NCI-H146 (cell line): ENCODE measurements around the gene TGFBR3L.

Experiments
- DNase-seq: peaks from one replicate; lab custom pipeline; 2025; lab: John Stamatoyannopoulos, UW

Gene TGFBR3L

DNA sequence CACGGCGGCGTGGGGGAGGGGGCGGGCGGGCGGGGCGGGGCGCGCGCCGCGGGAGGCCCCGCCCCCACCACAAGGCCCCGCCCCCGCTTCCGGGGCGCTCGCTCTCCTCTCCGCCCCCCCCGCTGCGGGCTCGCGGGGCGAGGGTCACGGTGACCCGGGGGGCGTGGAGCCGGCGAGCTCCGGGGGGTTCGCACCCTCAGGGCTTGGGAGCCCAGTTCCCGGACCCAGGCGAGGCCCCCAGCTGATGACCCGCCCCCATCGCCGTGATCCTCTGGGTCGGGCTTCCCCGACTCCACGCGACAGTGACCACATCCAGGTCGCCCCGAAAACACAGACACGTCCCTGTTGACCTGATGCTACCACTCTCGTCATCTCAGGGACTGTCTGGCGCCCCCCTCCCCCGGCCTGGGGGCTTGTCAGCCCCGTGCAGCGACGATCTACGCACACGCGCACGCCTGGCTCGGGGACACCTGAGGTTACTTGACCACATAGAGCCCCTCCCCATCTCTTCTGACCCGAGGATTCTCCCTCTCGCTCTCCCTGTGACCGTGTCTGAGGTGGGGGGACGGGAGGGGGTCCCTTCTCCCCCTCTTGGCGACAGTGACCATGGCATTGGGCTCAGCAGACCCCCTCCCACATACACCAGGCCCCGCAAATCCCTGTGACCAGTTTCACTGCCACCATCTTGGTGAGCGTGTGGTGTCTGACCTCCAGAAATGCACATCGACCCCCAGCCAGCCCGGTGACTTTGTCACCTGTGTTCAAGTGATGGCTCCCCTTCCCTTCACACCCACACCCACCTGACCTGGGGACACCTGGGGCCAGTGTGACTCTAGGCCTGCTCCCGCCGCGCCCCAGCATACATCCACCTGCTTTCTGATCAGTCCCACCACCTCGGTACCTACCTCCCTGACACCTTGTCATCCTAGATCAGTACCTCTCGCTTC lies 10.3 kb upstream of the TGFBR3L start:
- no peak for DNase-seq

DNA sequence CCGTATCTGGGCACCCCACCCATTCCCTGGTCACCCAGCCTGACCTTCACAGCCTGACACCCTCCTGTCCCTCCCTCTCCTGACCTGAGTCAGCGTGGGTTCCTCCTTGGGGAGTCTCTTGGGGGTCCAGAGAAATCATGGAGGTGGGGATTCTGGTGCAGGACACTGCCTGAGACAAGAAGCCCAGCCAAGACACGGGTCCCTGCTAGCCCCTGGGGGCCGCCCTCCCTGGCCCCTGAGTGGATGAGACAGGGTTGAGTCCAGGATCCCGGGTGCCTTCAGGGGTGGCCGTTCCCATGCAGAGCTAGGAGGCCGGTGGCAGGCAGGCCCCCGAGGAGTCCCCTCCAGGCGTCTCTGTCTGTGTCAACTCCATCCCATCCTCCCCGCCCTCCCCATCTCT lies 9.4 kb upstream of the TGFBR3L start:
- no peak for DNase-seq

DNA sequence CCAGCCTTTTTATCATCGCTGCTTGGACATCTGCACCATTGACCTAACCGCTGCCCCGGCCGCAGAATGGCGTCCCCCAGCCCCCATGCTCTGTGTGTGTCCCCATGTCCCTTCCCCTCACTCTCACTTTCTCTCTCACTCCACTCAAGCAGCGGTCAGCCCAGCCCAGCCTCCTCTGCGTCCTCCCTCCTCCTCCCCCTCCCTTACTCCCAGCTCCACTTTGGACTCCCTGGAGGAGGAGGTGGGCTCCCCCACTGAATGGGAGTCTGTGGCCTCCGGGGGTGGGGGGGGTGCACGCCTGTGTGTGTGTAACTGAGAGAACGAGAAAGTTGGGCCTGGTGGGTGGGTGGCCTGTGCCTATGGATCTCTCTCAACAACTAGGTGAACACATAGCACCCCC lies 8.8 kb upstream of the TGFBR3L start:
- DNase-seq = no peak

DNA sequence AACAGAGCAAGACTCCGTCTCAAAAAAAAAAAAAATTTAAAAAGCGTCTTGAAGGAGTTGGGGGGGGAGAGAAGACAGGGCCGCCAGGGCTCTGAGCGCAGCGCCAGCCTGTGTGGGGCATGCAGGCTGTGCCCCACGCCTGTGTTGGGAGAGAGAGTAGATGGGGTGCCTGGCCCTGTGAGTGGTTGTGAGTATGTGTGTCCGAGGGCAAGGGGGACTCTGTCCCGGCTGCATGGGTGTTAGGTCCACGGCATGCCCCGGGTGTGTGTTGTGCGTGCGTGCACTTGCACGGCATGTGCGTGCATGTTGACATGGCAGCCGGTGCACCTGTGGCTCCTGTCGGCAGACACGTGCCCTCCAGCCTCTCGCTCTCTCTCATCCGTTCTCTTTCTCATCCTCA lies 7.5 kb upstream of the TGFBR3L start:
- no peak for DNase-seq

DNA sequence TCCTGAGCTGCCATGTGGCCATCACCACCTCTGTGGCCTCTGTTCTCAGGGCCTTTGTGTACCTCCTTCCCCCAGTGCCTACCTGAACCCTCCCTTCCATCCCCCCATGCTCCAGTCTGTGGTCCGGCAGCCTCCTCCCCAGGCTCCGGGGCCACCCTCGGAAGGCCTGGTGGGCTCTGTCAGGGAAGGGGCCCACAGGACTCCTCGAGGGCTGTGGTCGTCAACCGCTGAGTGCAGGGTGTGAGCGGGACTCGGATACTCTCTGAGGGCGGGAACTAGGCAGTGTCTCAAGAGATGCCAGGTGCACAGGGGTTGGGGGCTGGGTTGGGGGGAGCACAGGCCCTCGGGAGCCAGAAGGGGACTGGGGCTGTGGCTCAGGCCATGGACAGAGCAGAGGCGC lies 7.1 kb upstream of the TGFBR3L start:
- no peak for DNase-seq

DNA sequence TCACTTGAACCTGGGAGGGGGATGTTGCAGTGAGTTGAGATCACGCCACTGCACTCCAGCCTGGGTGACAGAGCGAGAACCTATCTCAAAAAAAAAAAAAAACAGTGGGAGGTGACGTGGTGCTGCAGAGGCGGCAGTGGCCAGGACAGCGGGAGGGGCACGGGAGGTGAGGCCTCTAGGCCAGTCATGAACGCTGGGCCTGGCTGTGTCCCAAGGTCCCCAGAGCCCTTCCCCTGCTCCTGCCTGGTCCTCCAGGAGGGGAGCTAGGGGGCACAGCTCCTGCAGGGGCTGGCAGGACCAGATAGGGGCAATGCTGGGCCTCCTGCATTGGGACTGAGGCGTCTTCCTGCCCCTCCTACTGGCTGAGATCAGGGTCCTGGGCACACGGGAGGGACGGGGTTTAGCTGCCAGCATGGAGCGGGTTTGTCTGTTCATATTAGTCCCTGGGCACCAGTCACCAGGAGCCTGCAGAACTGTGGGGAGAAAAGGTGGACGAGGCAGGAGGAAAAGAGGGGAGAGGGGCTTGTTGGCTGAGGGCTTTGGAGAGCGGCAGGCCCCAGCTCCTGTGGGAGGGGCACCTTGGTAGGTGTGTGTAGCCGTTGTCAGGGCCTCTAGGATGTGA lies 6.4 kb upstream of the TGFBR3L start:
- DNase-seq = no peak

DNA sequence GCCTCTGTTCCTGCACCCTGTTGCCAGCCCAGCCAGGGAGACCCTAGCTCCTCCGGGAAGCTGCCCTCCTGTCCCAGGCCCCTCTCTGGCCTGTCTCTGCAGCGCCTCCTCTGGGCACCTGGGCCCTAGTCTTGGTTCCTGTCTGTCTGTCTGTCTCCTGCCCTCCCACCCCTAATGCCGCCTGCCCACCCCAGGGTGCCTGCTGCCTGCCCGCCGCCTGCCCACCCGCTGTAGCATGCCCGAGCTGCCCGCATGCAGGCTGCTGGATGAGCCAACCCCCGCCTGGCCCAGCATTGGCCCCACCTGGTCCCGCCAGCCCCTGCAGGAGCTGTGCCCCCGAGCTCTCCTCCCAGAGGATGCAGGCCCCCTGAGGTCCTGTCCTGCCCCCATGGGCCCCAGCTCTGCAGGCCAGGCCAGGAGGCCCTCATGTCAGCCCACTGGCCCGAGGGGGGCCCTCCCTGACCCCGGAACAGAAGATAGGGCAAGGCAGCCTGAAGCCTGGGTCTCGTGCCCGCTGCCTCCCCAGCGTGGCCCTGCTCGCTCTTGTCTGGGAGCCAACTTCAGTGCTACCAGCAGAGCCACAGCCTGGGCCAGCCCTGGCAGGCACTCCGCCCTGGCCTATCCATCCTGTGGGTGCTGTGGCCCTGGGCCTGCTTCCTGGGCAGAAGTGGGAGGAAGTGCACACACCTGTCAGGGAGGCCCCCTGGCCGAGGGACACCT lies 5.7 kb upstream of the TGFBR3L start:
- DNase-seq = no peak

DNA sequence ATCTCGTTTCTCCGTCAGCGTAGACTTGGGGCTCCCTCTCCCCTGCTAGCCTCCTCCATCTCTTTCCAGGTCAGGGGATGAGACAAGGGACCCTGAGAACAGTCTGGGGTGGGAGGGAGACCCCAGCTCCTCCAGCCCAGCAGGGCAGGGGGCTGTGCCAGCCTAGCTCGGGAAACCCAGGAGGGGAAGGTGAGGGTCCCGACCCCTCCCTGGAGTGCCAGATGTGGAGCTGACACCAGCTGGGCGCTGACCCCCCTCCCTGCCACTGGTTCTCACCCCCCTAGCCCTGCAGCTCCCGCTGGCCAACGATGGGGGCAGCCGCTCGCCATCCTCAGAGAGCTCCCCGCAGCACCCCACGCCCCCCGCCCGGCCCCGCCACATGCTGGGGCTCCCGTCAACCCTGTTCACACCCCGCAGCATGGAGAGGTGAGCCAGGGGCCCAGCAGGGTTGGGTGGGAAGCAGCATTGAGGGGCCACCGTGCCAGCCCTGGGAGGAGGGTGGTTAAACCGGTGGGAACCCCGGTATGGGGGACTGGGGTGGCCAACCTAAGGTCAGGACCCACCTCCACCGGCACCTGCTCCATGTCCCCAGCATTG lies 5.1 kb upstream of the TGFBR3L start:
- DNase-seq = no peak

DNA sequence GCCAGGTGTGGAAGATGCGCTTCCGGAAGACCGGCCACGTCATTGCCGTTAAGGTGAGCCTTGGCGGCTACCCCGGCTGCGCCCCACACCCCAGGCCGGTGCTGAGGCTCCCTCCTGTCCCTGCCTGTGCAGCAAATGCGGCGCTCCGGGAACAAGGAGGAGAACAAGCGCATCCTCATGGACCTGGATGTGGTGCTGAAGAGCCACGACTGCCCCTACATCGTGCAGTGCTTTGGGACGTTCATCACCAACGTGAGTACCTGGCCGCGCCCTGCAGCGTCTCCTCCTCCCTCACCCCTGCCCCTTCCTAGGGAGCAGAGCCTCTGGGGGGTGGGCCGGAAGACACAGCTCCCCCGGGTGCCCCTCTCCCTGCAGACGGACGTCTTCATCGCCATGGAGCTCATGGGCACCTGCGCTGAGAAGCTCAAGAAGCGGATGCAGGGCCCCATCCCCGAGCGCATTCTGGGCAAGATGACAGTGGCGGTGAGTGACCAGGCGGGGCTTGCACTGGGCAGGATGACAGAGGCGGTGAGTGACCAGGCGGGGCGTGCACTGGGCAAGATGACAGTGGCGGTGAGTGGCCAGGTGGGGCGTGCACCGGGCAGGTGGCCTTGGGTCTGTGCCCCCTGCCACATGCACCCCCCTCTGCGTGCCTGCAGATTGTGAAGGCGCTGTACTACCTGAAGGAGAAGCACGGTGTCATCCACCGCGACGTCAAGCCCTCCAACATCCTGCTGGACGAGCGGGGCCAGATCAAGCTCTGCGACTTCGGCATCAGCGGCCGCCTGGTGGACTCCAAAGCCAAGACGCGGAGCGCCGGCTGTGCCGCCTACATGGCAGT lies 4.1 kb upstream of the TGFBR3L start:
- no peak for DNase-seq

DNA sequence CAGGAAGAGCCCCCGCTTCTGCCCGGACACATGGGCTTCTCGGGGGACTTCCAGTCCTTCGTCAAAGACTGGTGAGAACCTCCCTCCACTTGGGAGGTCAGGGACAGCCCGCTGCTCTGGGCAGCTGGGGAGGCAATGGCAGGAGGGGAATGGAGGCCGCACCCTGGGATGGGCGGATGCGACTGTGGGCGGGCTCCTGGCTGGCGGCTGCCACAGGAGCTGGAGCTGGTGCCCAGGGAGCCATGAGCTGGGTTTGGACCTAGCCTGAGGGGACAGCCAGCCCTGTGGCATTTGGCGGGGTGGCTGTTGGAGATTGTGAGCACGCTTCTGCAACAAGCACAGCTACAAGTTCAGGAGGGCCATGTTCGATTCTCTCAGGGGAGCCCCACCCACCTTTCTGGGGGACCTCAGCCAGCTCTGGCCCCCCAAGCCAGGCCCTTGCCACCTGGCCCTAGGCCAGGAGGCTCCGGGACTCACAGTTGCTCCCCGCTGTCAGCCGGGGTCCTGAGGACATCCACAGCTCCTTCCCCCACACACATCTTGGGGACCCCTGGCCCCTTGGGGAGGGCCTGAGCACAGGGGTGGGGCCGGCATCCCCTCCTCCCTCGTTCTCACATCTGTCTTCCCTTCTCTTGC lies 3.0 kb upstream of the TGFBR3L start:
- no peak for DNase-seq

DNA sequence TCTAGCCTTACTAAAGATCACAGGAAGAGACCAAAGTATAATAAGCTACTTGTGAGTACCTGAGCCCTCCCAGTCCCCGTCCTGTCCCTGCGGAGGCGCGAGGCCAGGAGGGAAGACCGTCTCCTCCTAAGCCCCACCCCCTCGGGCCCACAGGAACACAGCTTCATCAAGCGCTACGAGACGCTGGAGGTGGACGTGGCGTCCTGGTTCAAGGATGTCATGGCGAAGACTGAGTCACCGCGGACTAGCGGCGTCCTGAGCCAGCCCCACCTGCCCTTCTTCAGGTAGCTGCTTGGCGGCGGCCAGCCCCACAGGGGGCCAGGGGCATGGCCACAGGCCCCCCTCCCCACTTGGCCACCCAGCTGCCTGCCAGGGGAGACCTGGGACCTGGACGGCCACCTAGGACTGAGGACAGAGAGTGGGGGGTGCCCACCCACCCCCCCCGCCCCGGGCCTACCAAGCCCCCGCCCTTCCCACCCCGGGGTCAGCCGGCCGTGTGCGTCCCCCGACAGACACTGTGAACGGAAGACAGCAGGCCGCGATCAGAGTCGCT lies 2.4 kb upstream of the TGFBR3L start:
- no peak for DNase-seq

DNA sequence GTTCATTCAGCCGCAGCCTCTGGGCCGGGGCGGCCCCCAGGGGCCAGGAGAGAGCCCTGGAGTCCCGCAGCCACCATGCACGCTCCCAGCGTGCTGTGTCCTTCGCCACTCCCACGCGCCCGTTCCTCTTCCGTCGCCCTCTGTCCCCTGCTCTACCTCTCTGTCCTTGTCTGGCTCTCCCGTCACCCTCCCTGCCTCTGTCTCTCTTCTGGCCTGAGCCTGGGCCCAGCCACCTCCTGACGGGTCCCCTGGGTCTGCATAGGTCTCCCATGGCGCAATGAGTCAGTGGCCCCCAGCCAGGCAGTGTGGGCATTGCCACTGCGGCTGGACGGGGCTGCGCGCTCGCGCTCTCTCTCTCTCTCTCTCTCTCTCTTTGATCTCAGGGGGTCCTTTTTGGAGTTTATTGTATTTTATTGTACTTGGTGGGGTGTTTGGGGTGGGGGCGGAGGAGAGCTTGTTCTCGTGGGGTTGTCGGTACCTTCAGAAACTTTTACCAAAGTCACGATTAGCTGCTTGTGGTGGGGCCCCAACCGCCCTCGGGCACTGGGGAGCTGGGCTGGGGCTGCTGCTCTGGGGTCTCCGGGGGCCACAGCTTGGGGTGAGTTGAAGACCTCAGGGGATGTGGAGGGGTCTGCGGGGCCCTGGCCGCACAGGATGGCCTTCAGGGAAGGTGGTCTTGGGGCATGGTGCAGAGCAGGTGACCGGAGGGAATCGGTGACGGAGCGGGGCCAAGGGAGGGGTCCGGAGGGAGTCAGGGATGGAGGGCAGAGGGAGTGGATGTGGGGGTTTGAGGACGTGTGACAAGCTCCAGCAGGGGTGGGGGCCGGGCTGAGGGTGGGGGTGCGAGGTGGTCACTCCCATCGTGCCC lies 1.7 kb upstream of the TGFBR3L start:
- no peak for DNase-seq

DNA sequence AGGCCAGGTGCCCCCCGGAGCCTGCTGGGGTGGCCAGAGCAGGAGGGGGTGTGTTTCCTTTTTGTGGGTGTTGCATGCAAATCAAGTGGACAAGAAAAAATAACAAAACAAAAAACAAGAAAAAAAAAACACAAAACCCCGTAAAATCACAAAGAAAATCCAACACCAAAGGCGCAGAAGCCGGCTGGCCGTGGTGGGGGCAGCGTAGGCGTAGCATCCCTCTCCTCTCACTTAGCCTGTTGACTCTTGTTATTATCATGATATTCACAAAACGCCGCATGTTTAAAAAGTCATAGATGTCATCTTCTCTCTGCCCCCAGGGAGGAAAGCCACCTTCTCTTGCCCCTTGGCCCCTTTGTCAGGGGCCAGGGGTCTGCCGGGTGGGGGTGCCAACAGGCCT lies 978 bp upstream of the TGFBR3L start:
- no peak for DNase-seq

DNA sequence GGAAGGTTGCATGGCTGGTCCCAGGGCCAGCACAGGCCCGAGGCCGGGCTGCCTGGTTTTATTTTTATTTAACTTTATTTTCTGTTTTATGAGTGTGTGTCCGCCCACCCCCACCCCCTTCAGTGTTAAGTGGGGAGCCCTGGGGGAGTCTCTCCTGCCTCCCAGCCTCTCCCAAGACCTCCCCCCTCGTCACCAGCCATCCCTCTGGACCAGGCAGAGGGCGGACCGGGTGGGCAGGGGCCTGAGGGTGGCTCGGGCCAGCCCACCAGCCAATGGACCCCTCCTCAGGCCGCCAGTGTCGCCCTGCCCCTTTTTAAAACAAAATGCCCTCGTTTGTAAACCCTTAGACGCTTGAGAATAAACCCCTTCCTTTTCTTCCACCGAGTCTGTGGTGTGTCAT lies 531 bp upstream of the TGFBR3L start:
- no peak for DNase-seq

DNA sequence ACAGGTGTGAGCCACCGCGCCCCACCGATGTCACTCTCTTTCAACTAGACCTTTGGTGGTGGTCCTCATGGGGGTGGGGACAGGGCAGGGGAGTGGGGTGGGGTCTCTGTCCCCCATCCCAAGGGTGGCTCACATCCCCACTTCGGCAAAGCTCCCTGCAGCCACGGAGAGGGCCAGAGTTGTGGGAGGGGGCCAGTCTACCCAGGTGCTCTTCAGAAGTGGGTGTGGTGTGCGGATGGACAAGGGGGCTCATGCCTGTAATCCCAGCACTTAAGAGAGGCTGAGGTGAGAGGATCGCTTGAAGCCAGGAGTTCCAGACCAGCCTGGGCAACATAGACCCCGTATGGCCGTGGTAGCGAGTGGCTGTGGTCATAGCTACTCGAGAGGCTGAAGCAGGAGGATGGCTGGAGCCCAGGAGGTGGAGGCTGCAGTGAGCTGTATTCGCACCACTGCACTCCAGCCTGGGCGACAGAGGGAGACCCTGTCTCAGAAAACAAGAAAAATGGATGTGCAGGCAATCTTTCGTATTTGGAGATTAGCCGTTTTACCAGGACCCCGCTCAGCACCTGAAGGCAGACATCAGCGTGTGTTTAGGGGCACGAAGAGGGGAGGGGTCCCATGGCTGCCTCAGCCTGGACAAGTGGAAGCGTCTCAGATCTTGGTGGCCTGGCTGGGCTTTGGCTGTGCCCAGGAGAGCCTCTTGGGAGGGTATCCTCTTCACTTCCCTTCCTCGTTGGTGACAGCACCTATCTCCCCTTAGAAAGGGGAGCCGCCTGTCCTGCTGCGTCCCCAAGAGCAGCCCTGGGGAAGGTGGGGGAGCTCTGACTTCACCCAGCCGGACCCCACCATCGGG lies 846 bp downstream of the TGFBR3L start:
- no peak for DNase-seq

DNA sequence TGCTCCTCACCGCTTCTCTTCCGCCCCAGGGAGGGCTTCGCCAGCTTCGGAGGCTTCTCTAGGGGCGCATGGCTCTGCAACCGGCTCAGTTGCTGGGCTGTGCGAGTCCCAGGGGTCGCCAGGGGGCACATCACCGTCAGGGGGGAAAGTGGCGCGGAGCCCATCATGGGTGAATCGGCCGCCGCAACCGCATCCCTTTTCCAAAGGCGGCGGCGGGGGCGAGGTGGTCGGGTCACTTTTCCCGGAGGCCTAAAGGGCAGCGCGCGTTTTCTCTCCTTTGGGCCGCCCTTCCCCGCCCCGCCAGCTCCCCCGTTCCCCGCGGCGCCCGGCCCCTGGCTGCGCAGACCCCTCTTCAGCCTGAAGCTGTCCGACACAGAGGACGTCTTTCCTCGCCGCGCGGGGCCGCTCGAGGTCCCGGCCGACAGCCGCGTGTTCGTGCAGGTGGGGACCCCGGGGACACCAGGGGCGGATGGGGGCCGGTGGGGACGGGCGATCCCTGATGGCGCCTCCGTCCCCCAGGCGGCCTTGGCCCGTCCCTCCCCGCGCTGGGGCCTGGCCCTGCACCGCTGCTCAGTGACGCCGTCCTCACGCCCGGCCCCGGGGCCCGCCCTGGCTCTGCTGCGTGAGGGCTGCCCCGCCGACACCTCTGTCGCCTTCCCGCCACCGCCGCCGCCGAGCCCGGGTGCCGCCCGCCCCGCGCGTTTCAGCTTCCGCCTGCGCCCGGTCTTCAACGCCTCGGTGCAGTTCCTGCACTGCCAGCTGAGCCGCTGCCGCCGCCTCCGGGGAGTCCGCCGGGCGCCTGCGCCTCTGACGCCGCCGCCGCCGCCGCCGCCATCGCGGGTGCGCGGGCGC lies 1.7 kb downstream of the TGFBR3L start:
- peak; percentile 40 for DNase-seq

DNA sequence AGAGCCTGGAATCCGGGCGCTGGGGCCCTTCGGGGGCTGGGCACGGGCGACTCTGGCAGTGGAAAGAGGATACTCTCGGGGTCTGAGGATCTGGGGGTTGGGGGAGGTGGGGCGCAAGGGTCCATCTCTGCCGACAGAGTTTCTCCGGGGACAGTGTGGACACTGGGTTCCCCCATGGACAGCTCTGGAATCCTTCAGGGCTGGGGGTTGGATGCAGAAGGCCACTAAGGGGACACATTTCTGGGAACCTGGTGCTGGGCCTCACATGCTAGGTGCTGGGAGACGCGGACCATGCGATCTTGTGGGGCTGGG lies 2.3 kb downstream of the TGFBR3L start:
- DNase-seq = no peak
